Endothelial cell of umbilical vein (primary cell): ENCODE results near the gene CCNG1. TPM values are rescaled to one million over a fixed set of nuclear protein-coding genes. Genes with fewer than 3 reads are reported as not detected.

Experiments used
- BruUV-seq: library from RNA; stranded (reverse); fragments of 400-500 nt; replicated peaks from 2 replicates; lab custom pipeline; 2021; lab: Mats Ljungman, UMichigan
- CTCF ChIA-PET: fragments of 300-600, 350-600 bp; sonication (Branson Sonifier 250); formaldehyde crosslinking; loops from one replicate; lab custom pipeline; 2021; ENCODE audit warnings: antibody characterized with exemption, inconsistent platforms; lab: Charles Lee
- POLR2A ChIA-PET: fragments of 300-600, 350-600 bp; sonication (Branson Sonifier 250); formaldehyde crosslinking; loops from one replicate; lab custom pipeline; 2021; ENCODE audit warnings: antibody characterized with exemption, inconsistent platforms; lab: Charles Lee
- DNase-seq: peaks from one replicate; pipeline ENCODE4 v3.0.0-alpha.2; 2011; ENCODE audit warnings: low read depth, low spot score
- FAIRE-seq: peaks from 2 replicates; lab custom pipeline; 2011; peaks lifted over from hg19 to GRCh38; lab: Jason Lieb, UNC
- H2AFZ ChIP-seq: 2 replicates; pipeline ENCODE4 v1.6.0; 2012; ENCODE audit warnings: low read depth, low read length, control low read depth, inconsistent platforms
- H3K27ac ChIP-seq: 2 replicates; pipeline ENCODE4 v1.5.1; 2011; ENCODE audit warnings: low read depth, mild to moderate bottlenecking, control low read depth, low read length, moderate library complexity; ENCODE audit not compliant: insufficient read depth
- H3K27me3 ChIP-seq, 2 experiments: 2 replicates each; pipeline versions ENCODE4 v1.6.0 to v1.6.1; 2011; ENCODE audit warnings: low read length in 2 of 2, mixed read lengths in 1 of 2; ENCODE audit not compliant: control insufficient read depth in 2 of 2, insufficient read depth in 2 of 2
- H3K36me3 ChIP-seq, 2 experiments: 2 replicates in 1 of 2; 3 replicates in 1 of 2; pipeline ENCODE4 v1.5.1; 2011; ENCODE audit warnings: low read length in 2 of 2, mild to moderate bottlenecking in 1 of 2, moderate library complexity in 1 of 2; ENCODE audit not compliant: control insufficient read depth in 2 of 2, insufficient read depth in 2 of 2; ENCODE audit errors: extremely low read depth in 1 of 2
- H3K4me1 ChIP-seq: 3 replicates; pipeline ENCODE4 v1.5.1; 2011; ENCODE audit warnings: mild to moderate bottlenecking, low read length; ENCODE audit not compliant: control insufficient read depth, insufficient read depth; ENCODE audit errors: extremely low read depth
- H3K4me2 ChIP-seq: 2 replicates; pipeline ENCODE4 v1.6.1; 2011; ENCODE audit warnings: low read length, control low read depth, mixed read lengths; ENCODE audit not compliant: insufficient read depth
- H3K4me3 ChIP-seq, 3 experiments: fragments of 200-600 bp in 1 of 3; sonication (generic), shearing (Covaris generic) in 1 of 3; replicated peaks in 1 of 3; 2 replicates each; pipeline ENCODE4 v1.5.1; 2011 to 2016; ENCODE audit warnings: control low read depth in 3 of 3, low read length in 3 of 3, mild to moderate bottlenecking in 2 of 3, inconsistent platforms in 1 of 3, low read depth in 1 of 3, moderate library complexity in 1 of 3; ENCODE audit not compliant: insufficient read depth in 1 of 3
- H3K79me2 ChIP-seq: 2 replicates; pipeline ENCODE4 v1.6.0; 2012; ENCODE audit warnings: low read length, inconsistent platforms; ENCODE audit not compliant: control insufficient read depth, insufficient read depth
- H3K9ac ChIP-seq: replicated peaks from 2 replicates; pipeline ENCODE3; 2011; ENCODE audit warnings: low read length, control low read depth; ENCODE audit not compliant: insufficient read depth; ENCODE audit errors: extremely low read depth
- H3K9me1 ChIP-seq: replicated peaks from 3 replicates; pipeline ENCODE4 v1.6.0; 2011; ENCODE audit warnings: mild to moderate bottlenecking, low read length; ENCODE audit not compliant: control insufficient read depth, insufficient read depth; ENCODE audit errors: extremely low read depth
- H3K9me3 ChIP-seq: replicated peaks from 2 replicates; pipeline ENCODE4 v1.5.1; 2012; ENCODE audit warnings: low read length, inconsistent platforms; ENCODE audit not compliant: control insufficient read depth, insufficient read depth
- H4K20me1 ChIP-seq: replicated peaks from 2 replicates; pipeline ENCODE3; 2011; ENCODE audit warnings: mild to moderate bottlenecking, low read length; ENCODE audit not compliant: control insufficient read depth, insufficient read depth; ENCODE audit errors: extremely low read depth
- EZH2 ChIP-seq: IDR thresholded peaks from 2 replicates; pipeline ENCODE4 v1.6.1; 2012; ENCODE audit warnings: borderline replicate concordance, low read depth, mild to moderate bottlenecking, moderate library complexity, low read length, inconsistent platforms; ENCODE audit not compliant: severe bottlenecking
- FOS ChIP-seq: IDR thresholded peaks from 2 replicates; pipeline ENCODE4 v1.6.1; 2011; ENCODE audit warnings: mild to moderate bottlenecking, low read length, moderate library complexity, borderline replicate concordance; ENCODE audit not compliant: insufficient read depth
- JUN ChIP-seq: IDR thresholded peaks from 2 replicates; pipeline ENCODE4 v1.6.1; 2011; ENCODE audit warnings: borderline replicate concordance, low read depth; ENCODE audit not compliant: insufficient read length, insufficient read depth
- MYC ChIP-seq: IDR thresholded peaks from one replicate; pipeline ENCODE4 v1.6.1; 2011; ENCODE audit warnings: mild to moderate bottlenecking, low read depth, low read length
- POLR2AphosphoS5 ChIP-seq: IDR thresholded peaks from 2 replicates; pipeline ENCODE4 v1.6.1; 2012; ENCODE audit warnings: low read depth, mild to moderate bottlenecking, control low read depth, low read length, moderate library complexity; ENCODE audit not compliant: insufficient read depth
- dilution Hi-C: fragments of 300-500 bp; cut with MboI; formaldehyde crosslinking; loops from one replicate; pipeline ENCODE4 v1.15.0; 2019; ENCODE audit warnings: low sequenced_read_pairs; ENCODE audit not compliant: extremely low pct_ligation_motif_present
- intact Hi-C: fragments of 100-400 bp; cut with micrococcal nuclease; formaldehyde crosslinking; loops from one replicate; pipeline ENCODE4 v1.10.0; 2022
- polyA plus RNA-seq, 4 experiments: library from polyadenylated mRNA; depleted of rRNA in 3 of 4; stranded (reverse) in 3 of 4; unstranded in 1 of 4; fragments of >200 nt; gene quantifications; 2 replicates each; pipeline versions ENCODE4 v1.2.1 to v1.2.3, GENCODE V29; 2011 to 2012; ENCODE audit warnings: missing spikeins in 1 of 4
- total RNA-seq: library from RNA; stranded (reverse); gene quantifications from 2 replicates; pipeline ENCODE4 v1.2.3, GENCODE V29; 2021
- TF ChIP-seq, protein P1 (sequence below), 2 donors: IDR thresholded peaks; 1 replicate in 1 of 2; 2 replicates in 1 of 2; pipeline ENCODE4 v1.5.1; 2011; ENCODE audit warnings: low read length in 2 of 2, mild to moderate bottlenecking in 2 of 2, moderate library complexity in 2 of 2, control low read depth in 1 of 2, inconsistent platforms in 1 of 2, low read depth in 1 of 2; ENCODE audit not compliant: insufficient read depth in 1 of 2; ENCODE audit errors: extremely low read depth in 1 of 2
- TF ChIP-seq, protein P2 (sequence below): IDR thresholded peaks from 2 replicates; pipeline ENCODE4 v1.6.1; 2011; ENCODE audit not compliant: insufficient read depth, insufficient read length

CCNG1 gene
- total and polyA plus RNA-seq, 2 donors (not counting 3 experiments of a cell fraction or from before 2014, with no cell fraction given): 47.2 to 186 TPM

DNA sequence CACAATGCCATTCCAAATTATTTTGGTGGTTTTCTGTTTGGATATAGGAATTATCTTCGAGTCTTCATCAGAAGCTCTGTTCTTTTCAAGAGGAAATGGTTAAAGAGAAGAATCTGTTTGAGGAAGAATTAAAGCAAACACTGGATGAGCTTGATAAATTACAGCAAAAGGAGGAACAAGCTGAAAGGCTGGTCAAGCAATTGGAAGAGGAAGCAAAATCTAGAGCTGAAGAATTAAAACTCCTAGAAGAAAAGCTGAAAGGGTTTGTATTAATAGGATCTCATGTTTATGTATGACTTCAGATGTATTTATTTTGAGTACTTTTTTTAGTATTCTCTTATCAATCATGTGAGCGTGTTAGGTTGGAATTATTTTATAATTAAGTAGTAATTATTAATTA, 38.0 kb downstream of the CCNG1 start:
- no peak overlapping the region for H3K9ac ChIP-seq
- DNase-seq: no peak
- H3K27me3 ChIP-seq: no peaks in the 10 kb centered on the region
- H4K20me1 ChIP-seq: no peaks in the 10 kb centered on the region
- H3K4me1 ChIP-seq: peaks cover 13% of the 10 kb centered on the region
- H3K9me1 ChIP-seq: no peaks in the 10 kb centered on the region
- no peak overlapping the region for H2AFZ ChIP-seq
- FAIRE-seq: no peak
- dilution Hi-C loops: no loop called here
- H3K79me2 ChIP-seq: no peaks in the 10 kb centered on the region
- CTCF ChIA-PET: interaction anchor here (1.0 to 1.4 kb wide), 6 partner anchors 14 to 1029 kb away, joined by 3 to 5 read pairs (median 3); no protein-coding TSS in a partner anchor
- no peak overlapping the region for H3K4me3 ChIP-seq
- no TSS peak for BruUV-seq
- POLR2A ChIA-PET: no interaction called here
- intact Hi-C loops: loop anchor here (10.0 kb wide), 1 partner anchor 1029 kb away; no protein-coding TSS in a partner anchor
- H3K9me3 ChIP-seq: no peaks in the 10 kb centered on the region
- H3K4me2 ChIP-seq: no peak overlapping the region
- H3K27ac ChIP-seq: no peak overlapping the region
- TF ChIP-seq MYC (no peak), JUN (no peak), POLR2AphosphoS5 (no peak), EZH2 (no peak), FOS (no peak)
- TF ChIP-seq, protein P1, sequence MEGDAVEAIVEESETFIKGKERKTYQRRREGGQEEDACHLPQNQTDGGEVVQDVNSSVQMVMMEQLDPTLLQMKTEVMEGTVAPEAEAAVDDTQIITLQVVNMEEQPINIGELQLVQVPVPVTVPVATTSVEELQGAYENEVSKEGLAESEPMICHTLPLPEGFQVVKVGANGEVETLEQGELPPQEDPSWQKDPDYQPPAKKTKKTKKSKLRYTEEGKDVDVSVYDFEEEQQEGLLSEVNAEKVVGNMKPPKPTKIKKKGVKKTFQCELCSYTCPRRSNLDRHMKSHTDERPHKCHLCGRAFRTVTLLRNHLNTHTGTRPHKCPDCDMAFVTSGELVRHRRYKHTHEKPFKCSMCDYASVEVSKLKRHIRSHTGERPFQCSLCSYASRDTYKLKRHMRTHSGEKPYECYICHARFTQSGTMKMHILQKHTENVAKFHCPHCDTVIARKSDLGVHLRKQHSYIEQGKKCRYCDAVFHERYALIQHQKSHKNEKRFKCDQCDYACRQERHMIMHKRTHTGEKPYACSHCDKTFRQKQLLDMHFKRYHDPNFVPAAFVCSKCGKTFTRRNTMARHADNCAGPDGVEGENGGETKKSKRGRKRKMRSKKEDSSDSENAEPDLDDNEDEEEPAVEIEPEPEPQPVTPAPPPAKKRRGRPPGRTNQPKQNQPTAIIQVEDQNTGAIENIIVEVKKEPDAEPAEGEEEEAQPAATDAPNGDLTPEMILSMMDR (IDR thresholded peaks at IDR 0.05; ENCODE audit: extremely low read depth in 1 of 2, insufficient read depth in 1 of 2, low read depth in 1 of 2, low read length in 2 of 2): no peak
- TF ChIP-seq, protein P2, sequence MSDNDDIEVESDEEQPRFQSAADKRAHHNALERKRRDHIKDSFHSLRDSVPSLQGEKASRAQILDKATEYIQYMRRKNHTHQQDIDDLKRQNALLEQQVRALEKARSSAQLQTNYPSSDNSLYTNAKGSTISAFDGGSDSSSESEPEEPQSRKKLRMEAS: no peak
- H3K36me3 ChIP-seq: peaks cover 3 to 5% of the 10 kb centered on the region in 2 experiments
